Measurements from ENCODE around the gene ELOVL5.

ELOVL5 gene

GRCh38 chr6:53236241-53236640 is 112.5 kb downstream of the ELOVL5 start:
- no peak for DNase-seq (ENCODE audit: low read depth)
- TF ChIP-seq MAX (IDR thresholded peaks at IDR 0.05; ENCODE audit: low read depth, low read length) (no peak), MYC (IDR thresholded peaks at IDR 0.05; ENCODE audit: low read depth, low read length) (no peak), CTCF (IDR thresholded peaks at IDR 0.05; ENCODE audit: low read depth, low read length) (no peak), POLR2A (IDR thresholded peaks at IDR 0.05; ENCODE audit: extremely low read depth, insufficient read length) (no peak)
- no peak overlapping the region for H3K4me3 ChIP-seq (ENCODE audit: low read depth, low read length)

- no peak for DNase-seq (ENCODE audit: low read depth)
- TF ChIP-seq MYC (IDR thresholded peaks at IDR 0.05; ENCODE audit: low read depth, low read length) = no peak
- no peak for TF ChIP-seq MAX (IDR thresholded peaks at IDR 0.05; ENCODE audit: low read depth, low read length)
- TF ChIP-seq POLR2A (IDR thresholded peaks at IDR 0.05; ENCODE audit: extremely low read depth, insufficient read length) = no peak
- no peak for TF ChIP-seq CTCF (IDR thresholded peaks at IDR 0.05; ENCODE audit: low read depth, low read length)
- H3K4me3 ChIP-seq (ENCODE audit: low read depth, low read length) = no peak overlapping the region
Measured at GRCh38 chr6:53235508-53235907, 113.2 kb downstream of the ELOVL5 start.

GRCh38 chr6:53233309-53233708 is 115.4 kb downstream of the ELOVL5 start:
- H3K4me3 ChIP-seq (ENCODE audit: low read depth, low read length) = no peak overlapping the region
- TF ChIP-seq MAX (IDR thresholded peaks at IDR 0.05; ENCODE audit: low read depth, low read length) (no peak), CTCF (IDR thresholded peaks at IDR 0.05; ENCODE audit: low read depth, low read length) (no peak), MYC (IDR thresholded peaks at IDR 0.05; ENCODE audit: low read depth, low read length) (no peak), POLR2A (IDR thresholded peaks at IDR 0.05; ENCODE audit: extremely low read depth, insufficient read length) (no peak)

GRCh38 chr6:53230775-53231467 is 117.8 kb downstream of the ELOVL5 start:
- DNase-seq (ENCODE audit: low read depth) = no peak
- TF ChIP-seq MAX (IDR thresholded peaks at IDR 0.05; ENCODE audit: low read depth, low read length) (no peak), POLR2A (IDR thresholded peaks at IDR 0.05; ENCODE audit: extremely low read depth, insufficient read length) (no peak), MYC (IDR thresholded peaks at IDR 0.05; ENCODE audit: low read depth, low read length) (no peak), CTCF (IDR thresholded peaks at IDR 0.05; ENCODE audit: low read depth, low read length) (no peak)
- H3K4me3 ChIP-seq (ENCODE audit: low read depth, low read length) = no peak overlapping the region

More at GRCh38 chr6:53233309-53233708, 115.4 kb downstream of the ELOVL5 start:
- no peak for DNase-seq (ENCODE audit: low read depth)

- DNase-seq (ENCODE audit: low read depth) = no peak
- TF ChIP-seq CTCF (IDR thresholded peaks at IDR 0.05; ENCODE audit: low read depth, low read length) = no peak
- no peak for TF ChIP-seq POLR2A (IDR thresholded peaks at IDR 0.05; ENCODE audit: extremely low read depth, insufficient read length)
- no peak for TF ChIP-seq MAX (IDR thresholded peaks at IDR 0.05; ENCODE audit: low read depth, low read length)
- no peak for TF ChIP-seq MYC (IDR thresholded peaks at IDR 0.05; ENCODE audit: low read depth, low read length)
- H3K4me3 ChIP-seq (ENCODE audit: low read depth, low read length) = no peak overlapping the region
Measured at GRCh38 chr6:53227847-53228246, 120.9 kb downstream of the ELOVL5 start.

Data from NB4 (cell line).